SKM-1 (cell line): ENCODE measurements around the gene EYA2.

Experiments used
- DNase-seq: peaks from one replicate; lab custom pipeline; 2025; ENCODE audit not compliant: unreplicated experiment; lab: John Stamatoyannopoulos, UW

Gene EYA2

GRCh38 chr20:47216819-47217410, 322.3 kb downstream of the EYA2 start:
- no peak for DNase-seq

DNA sequence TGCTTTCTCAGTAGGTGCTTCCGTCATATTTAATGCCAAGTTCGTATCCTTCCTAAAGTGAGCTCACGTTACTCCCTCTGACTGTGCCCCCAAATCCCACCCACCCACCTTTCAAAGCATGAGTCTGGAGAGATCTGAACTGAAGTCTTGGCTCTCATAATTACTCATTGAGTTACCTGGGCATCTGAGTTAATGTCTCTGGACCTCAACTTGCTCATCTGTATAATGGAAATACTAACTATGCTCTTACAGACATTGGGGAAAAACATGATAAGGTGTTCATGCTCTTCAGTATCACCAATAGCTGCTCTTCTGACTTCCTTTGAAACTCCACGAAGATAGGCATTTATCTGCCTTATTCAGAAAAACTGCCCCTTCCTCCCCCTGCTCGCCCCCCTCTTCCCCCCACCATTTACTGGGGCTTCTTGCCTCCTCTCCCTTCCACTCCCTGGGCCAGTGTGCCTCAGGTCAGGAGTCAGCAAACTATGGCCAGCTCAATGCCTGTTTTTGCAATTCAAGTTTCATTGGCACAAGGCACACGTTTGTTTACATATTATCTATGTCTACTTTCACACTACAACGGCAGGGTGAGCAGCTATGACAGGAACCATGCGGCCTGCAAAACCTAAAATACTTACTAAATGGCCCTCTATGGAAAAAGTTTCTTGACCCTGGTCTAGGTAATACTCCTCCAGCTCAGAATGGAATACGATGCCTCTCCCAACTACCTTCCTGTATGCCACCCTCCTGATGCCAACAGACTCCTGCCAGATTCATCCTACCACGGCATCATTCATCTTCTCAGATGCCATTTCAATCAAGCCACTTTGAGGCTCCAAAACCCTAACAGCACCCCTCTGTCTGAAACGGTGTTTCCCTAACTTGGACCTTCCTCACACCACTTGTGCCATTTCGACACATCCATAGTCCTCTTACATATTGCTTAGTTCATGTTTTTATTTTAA, 323.1 kb downstream of the EYA2 start:
- no peak for DNase-seq

DNA sequence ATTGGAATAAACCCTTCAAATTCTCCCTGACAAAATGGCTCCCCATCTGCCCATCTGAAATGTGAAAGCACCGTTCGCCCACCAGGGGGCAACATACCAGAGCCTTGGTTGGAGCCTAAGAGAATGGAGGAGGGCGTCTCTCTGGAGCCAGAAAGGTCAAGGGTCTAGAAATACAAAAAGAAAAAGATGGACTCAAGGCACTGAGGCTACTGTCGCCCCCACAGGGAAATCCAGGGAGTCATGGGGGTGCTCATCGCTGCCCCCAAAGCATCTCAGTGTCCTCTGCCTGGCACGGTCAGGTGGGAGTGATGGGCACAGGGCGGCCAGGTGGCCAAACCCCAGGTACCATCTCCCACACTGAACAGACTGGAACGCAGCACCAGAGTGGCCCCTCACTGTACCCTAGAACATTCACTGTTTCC, 325.5 kb downstream of the EYA2 start:
- DNase-seq: peak; percentile 18

- no peak for DNase-seq
Measured at GRCh38 chr20:47221036-47221625, 326.5 kb downstream of the EYA2 start.

GRCh38 chr20:47222468-47223119, 328.0 kb downstream of the EYA2 start:
- DNase-seq: no peak

DNA sequence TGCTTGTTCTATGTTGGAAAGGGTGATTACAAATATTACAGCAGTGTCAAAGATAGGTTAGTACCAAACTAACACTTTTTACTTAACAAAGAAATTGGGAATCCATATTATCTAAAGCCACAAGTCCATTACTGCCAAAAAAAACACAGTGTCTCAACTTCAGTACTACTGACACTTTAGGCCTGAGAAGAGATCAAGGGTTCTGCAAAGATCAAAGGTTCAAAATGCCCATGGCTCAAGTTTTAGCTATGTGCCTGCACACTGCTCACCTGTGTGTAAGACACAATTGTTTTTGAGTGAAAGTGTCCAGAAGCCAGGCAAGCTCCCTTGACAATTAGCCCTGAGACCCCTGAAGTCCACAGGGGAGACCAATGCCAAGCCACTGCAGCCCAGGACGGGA, 329.3 kb downstream of the EYA2 start:
- DNase-seq: no peak

GRCh38 chr20:47224300-47224791, 329.7 kb downstream of the EYA2 start:
- DNase-seq: no peak

DNA sequence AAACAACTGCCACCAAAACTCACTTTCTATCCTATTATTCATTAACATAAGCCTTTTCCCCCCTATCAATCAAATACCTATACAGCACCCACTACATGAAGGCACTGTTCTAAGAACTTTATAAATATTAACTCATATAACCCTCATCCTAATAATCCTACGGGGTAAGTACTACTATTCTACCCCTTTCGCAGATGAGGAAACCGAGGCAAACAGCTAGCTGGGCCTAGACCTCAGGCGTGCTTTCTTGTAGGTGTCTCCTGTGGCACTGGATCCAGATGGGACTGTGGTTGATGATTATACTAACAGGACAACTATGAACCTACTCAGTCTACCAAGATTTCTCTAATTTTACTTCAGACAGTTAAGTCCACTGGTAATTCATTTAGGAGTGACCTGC, 330.2 kb downstream of the EYA2 start:
- no peak for DNase-seq

GRCh38 chr20:47225458-47225857, 330.8 kb downstream of the EYA2 start:
- no peak for DNase-seq

GRCh38 chr20:47227119-47227518, 332.5 kb downstream of the EYA2 start:
- no peak for DNase-seq

DNA sequence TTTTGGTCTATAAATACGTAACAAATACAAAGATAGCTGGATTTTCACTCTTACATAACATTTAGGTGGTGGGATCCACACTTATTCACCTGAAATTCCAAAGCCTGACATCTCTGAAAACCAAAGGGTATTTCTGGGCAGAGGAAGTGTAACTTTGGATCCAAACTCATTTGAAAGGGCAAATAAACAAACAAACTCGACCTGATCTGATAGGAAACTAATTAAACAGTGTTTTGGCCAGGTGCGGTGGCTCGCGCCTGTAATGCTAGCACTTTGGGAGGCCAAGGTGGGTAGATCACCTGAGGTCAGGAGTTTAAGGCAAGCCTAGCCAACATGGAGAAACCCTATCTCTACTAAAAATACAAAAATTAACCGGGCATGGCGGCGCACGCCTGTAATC, 332.9 kb downstream of the EYA2 start:
- DNase-seq: no peak

GRCh38 chr20:47228654-47229053, 334.0 kb downstream of the EYA2 start:
- no peak for DNase-seq

GRCh38 chr20:47230811-47231256, 336.2 kb downstream of the EYA2 start:
- DNase-seq: no peak

GRCh38 chr20:47231382-47232039, 336.9 kb downstream of the EYA2 start:
- DNase-seq: no peak

GRCh38 chr20:47232518-47232917, 337.9 kb downstream of the EYA2 start:
- DNase-seq: no peak

- no peak for DNase-seq
Measured at GRCh38 chr20:47233333-47234188, 338.9 kb downstream of the EYA2 start.

DNA sequence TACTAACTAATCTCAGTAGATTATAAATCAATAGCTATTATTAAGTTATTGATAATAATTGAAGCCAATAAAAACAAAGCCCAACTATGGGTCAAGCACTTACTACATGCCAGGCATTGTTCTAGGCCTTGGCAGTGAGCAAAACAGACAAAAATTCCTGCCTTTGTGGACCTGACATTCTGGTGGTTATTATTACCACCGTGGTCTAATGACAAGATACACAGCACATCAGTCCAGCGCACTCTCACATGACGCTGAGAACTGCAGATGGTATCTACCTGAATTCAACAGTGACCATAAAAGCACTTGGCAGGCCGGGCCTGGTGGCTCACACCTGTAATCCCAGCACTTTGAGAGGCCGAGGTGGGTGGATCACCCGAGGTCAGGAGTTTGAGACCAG, 340.5 kb downstream of the EYA2 start:
- DNase-seq: no peak

- no peak for DNase-seq
Measured at GRCh38 chr20:47235853-47236638, 341.4 kb downstream of the EYA2 start.

DNA sequence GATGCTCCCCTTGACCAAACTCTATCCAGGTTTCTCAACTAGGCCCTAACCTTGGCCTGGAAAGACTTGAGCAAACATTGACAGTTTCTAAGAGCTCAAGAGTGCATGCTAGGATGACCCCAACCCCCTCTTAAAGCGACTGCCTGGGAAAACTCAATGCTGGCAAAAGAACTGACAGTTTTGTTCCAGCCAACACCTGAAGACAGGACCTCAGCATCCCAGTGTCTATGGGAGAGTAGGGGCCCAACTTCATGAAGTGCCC, 341.9 kb downstream of the EYA2 start:
- DNase-seq: no peak
